Lung (tissue), 13 donors: ENCODE measurements around the gene ANGPTL4. TPM values are rescaled to one million over a fixed set of nuclear protein-coding genes. Genes with fewer than 3 reads are reported as not detected.
A peak's percentile ranks its signal among the peaks of the same experiment; 100 is the strongest.

Source experiments
- ATAC-seq: fragments of 200-7000 bp; cut with Tn5 transposase; one replicate; pipeline ENCODE4 v1.9.1; 2020; ENCODE audit warnings: moderate number of reproducible peaks; ENCODE audit not compliant: insufficient read depth, low FRiP score
- DNase-seq, 3 donors: peaks; one replicate each; pipeline ENCODE4 v3.0.0-alpha.2; 2013 to 2017
- H3K27ac ChIP-seq, 2 donors: one replicate each; pipeline ENCODE4 v1.5.1; 2013; ENCODE audit warnings: mild to moderate bottlenecking in 2 of 2, moderate library complexity in 2 of 2, control low read depth in 1 of 2, inconsistent platforms in 1 of 2, low read depth in 1 of 2, low read length in 1 of 2
- H3K27me3 ChIP-seq, 3 donors: one replicate each; pipeline ENCODE4 v1.5.1; 2013; ENCODE audit warnings: low read length in 2 of 3; ENCODE audit not compliant: control insufficient read depth in 3 of 3, insufficient read depth in 3 of 3
- H3K36me3 ChIP-seq, 4 donors: one replicate each; pipeline ENCODE4 v1.5.1; 2013; ENCODE audit warnings: low read length in 4 of 4, mild to moderate bottlenecking in 1 of 4, moderate library complexity in 1 of 4; ENCODE audit not compliant: control insufficient read depth in 4 of 4, insufficient read depth in 4 of 4
- H3K4me1 ChIP-seq, 5 donors: one replicate each; pipeline ENCODE4 v1.5.1; 2013; ENCODE audit warnings: low read length in 5 of 5, mild to moderate bottlenecking in 2 of 5, moderate library complexity in 1 of 5; ENCODE audit not compliant: control insufficient read depth in 5 of 5, insufficient read depth in 5 of 5
- H3K4me3 ChIP-seq: one replicate; pipeline ENCODE4 v1.5.1; 2013; ENCODE audit warnings: mild to moderate bottlenecking, control low read depth, moderate library complexity
- H3K9ac ChIP-seq, 2 donors: one replicate each; pipeline ENCODE4 v1.5.1; 2013; ENCODE audit warnings: low read length in 2 of 2, control low read depth in 1 of 2; ENCODE audit not compliant: insufficient read depth in 1 of 2
- H3K9me3 ChIP-seq, 4 donors: one replicate each; pipeline ENCODE4 v1.5.1; 2013; ENCODE audit warnings: low read length in 3 of 4, mild to moderate bottlenecking in 1 of 4, moderate library complexity in 1 of 4; ENCODE audit not compliant: control insufficient read depth in 4 of 4, insufficient read depth in 3 of 4
- CTCF ChIP-seq: IDR thresholded peaks from 2 replicates; pipeline ENCODE4 v1.5.1; 2012; ENCODE audit warnings: mild to moderate bottlenecking; ENCODE audit errors: control extremely low read depth, extremely low read depth
- WGBS, 2 donors: extraction: QIAGEN DNeasy Blood & Tissue Kit; methylation state at CpG; one replicate each; pipeline ENCODE4 v1.1.7; 2013; 5-methylcytosine and 5-hydroxymethylcytosine counted together
- polyA plus RNA-seq, 2 donors: library from polyadenylated mRNA; stranded (reverse); fragments of 200-250 nt; gene quantifications; one replicate each; pipeline ENCODE4 v1.2.1, GENCODE V29; 2013
- small RNA-seq: library from RNA; depleted of rRNA; stranded (forward); fragments of <200 nt; gene quantifications from one replicate; pipeline ENCODE3, GENCODE V24; 2014; ENCODE audit warnings: low replicate concordance
- total RNA-seq, 2 donors: library from RNA; depleted of rRNA in 1 of 2; stranded (reverse); fragments of >200 nt in 1 of 2; gene quantifications; one replicate each; pipeline ENCODE4 v1.2.1, GENCODE V29; 2014 to 2021
- donor health status: control.
- donor health status: control.
- donor health status: Bipolar disorder and iron deficiency.
- donor health status: healthy.
- donor health status: DM: yes; HTN: yes; CAD: no.

ANGPTL4 gene
- total and polyA plus RNA-seq, 4 donors: 4.4 to 96.3 (median 12.6) TPM

GRCh38 chr19:8416796-8417195 lies 52.8 kb downstream of the ANGPTL4 start:
- DNase-seq (no peak), ATAC-seq (no peak)
- Histone ChIP-seq H3K27me3 (no peaks in the 10 kb centered on the region), H3K9me3 (no peaks in the 10 kb centered on the region), H3K27ac (no peak overlapping the region), H3K4me3 (no peak overlapping the region), H3K9ac (no peak overlapping the region), H3K4me1 (peaks cover 0 to 7% (median 0%) of the 10 kb centered on the region in 5 donors), H3K36me3 (peaks cover 0 to 3% (median under 1%) of the 10 kb centered on the region in 4 donors)
- no peak for TF ChIP-seq CTCF
- WGBS, 2 donors: 78 to 93% methylated on average over 4 of the region's 4 CpGs

GRCh38 chr19:8421484-8422461 lies 57.8 kb downstream of the ANGPTL4 start:
- peaks cover 0 to 16% (median 3%) of the 10 kb centered on the region in 4 donors for H3K36me3 ChIP-seq
- H3K27me3 ChIP-seq: no peaks in the 10 kb centered on the region
- DNase-seq (no peak), ATAC-seq (no peak)
- no peak overlapping the region for H3K27ac ChIP-seq
- H3K9ac ChIP-seq: no peak overlapping the region
- no peak for TF ChIP-seq CTCF
- peaks cover 0 to 10% (median 0%) of the 10 kb centered on the region in 5 donors for H3K4me1 ChIP-seq
- H3K4me3 ChIP-seq: no peak overlapping the region
- 92 to 93% methylated on average over 28 of the region's 28 CpGs for WGBS, 2 donors
- no peaks in the 10 kb centered on the region for H3K9me3 ChIP-seq

- H3K9ac ChIP-seq: no peak overlapping the region
- no peaks in the 10 kb centered on the region for H3K27me3 ChIP-seq
- ATAC-seq (peak; percentile 91), DNase-seq (peak; percentile 57 to 76 (median 69))
- H3K4me1 ChIP-seq: peaks cover 0 to 9% (median 0%) of the 10 kb centered on the region in 5 donors
- WGBS, 2 donors: 34 to 35% methylated on average over 9 of the region's 9 CpGs
- peaks cover 0 to 18% (median 3%) of the 10 kb centered on the region in 4 donors for H3K36me3 ChIP-seq
- no peaks in the 10 kb centered on the region for H3K9me3 ChIP-seq
- TF ChIP-seq CTCF: no peak
- peak overlapping the region; percentile 83 to 91 for H3K27ac ChIP-seq
- no peak overlapping the region for H3K4me3 ChIP-seq
Observed at GRCh38 chr19:8423817-8424223, 59.9 kb downstream of the ANGPTL4 start.

Small RNA genes within 50 kb of the gene (small RNA-seq; reads per million reads assigned to genes)
- gene MIR4999: 0.06 reads per million

Other genes with a start within 250 kb of the ANGPTL4 start
- 10 to 100 TPM in 1 of 2 donors, 1 to 10 TPM in 1; 2.8 to 26.4 TPM for gene FBN3, start 214.6 kb upstream of the ANGPTL4 start, total RNA-seq
- 1 to 10 TPM in 1 of 2 donors, under 1 TPM in 1; 0.32 to 1.4 TPM for gene FBN3, start 214.6 kb upstream of the ANGPTL4 start, polyA plus RNA-seq
- 10 to 100 TPM; 65.1 to 67.8 TPM for gene CERS4, start 154.8 kb upstream of the ANGPTL4 start, total RNA-seq
- gene CERS4, start 154.8 kb upstream of the ANGPTL4 start, polyA plus RNA-seq: 10 to 100 TPM; 30.7 to 43.6 TPM
- 10 to 100 TPM; 19.1 to 53.8 TPM for gene CD320, start 55.8 kb upstream of the ANGPTL4 start, total RNA-seq
- gene CD320, start 55.8 kb upstream of the ANGPTL4 start, polyA plus RNA-seq: 10 to 100 TPM; 38.6 to 55.6 TPM
- gene NDUFA7, start 42.8 kb upstream of the ANGPTL4 start, total RNA-seq: 10 to 100 TPM; 10.6 to 54.1 TPM
- 100 to 1,000 TPM; 119 to 239 TPM for gene NDUFA7, start 42.8 kb upstream of the ANGPTL4 start, polyA plus RNA-seq
- 1,000 to 10,000 TPM in 1 of 2 donors, 100 to 1,000 TPM in 1; 847 to 1,744 TPM for gene RPS28, start 42.7 kb upstream of the ANGPTL4 start, total RNA-seq
- gene RPS28, start 42.7 kb upstream of the ANGPTL4 start, polyA plus RNA-seq: 1,000 to 10,000 TPM in 1 of 2 donors, 100 to 1,000 TPM in 1; 588 to 1,897 TPM
- 10 to 100 TPM; 24.2 to 42.3 TPM for gene KANK3, start 20.9 kb upstream of the ANGPTL4 start, total RNA-seq
- 10 to 100 TPM; 24.0 to 29.1 TPM for gene KANK3, start 20.9 kb upstream of the ANGPTL4 start, polyA plus RNA-seq
- gene RAB11B, start 26.2 kb downstream of the ANGPTL4 start, total RNA-seq: 100 to 1,000 TPM; 139 to 148 TPM
- gene RAB11B, start 26.2 kb downstream of the ANGPTL4 start, polyA plus RNA-seq: 100 to 1,000 TPM in 1 of 2 donors, 10 to 100 TPM in 1; 91.1 to 104 TPM
- 10 to 100 TPM; 26.7 to 62.1 TPM for gene MARCHF2, start 49.1 kb downstream of the ANGPTL4 start, total RNA-seq
- 10 to 100 TPM; 33.6 to 81.5 TPM for gene MARCHF2, start 49.1 kb downstream of the ANGPTL4 start, polyA plus RNA-seq
- 100 to 1,000 TPM; 133 to 194 TPM for gene HNRNPM, start 80.8 kb downstream of the ANGPTL4 start, total RNA-seq
- 100 to 1,000 TPM in 1 of 2 donors, 10 to 100 TPM in 1; 53.7 to 243 TPM for gene HNRNPM, start 80.8 kb downstream of the ANGPTL4 start, polyA plus RNA-seq
- gene PRAM1, start 138.5 kb downstream of the ANGPTL4 start, total RNA-seq: 10 to 100 TPM in 1 of 2 donors, 1 to 10 TPM in 1; 8.2 to 18.8 TPM
- gene PRAM1, start 138.5 kb downstream of the ANGPTL4 start, polyA plus RNA-seq: 10 to 100 TPM; 21.3 to 22.8 TPM
- gene ZNF414, start 150.0 kb downstream of the ANGPTL4 start, total RNA-seq: 10 to 100 TPM; 17.7 to 35.7 TPM
- gene ZNF414, start 150.0 kb downstream of the ANGPTL4 start, polyA plus RNA-seq: 10 to 100 TPM; 26.2 to 32.8 TPM
- 100 to 1,000 TPM in 1 of 2 donors, 10 to 100 TPM in 1; 23.4 to 100 TPM for gene MYO1F, start 213.3 kb downstream of the ANGPTL4 start, total RNA-seq
- 100 to 1,000 TPM in 1 of 2 donors, 10 to 100 TPM in 1; 46.1 to 127 TPM for gene MYO1F, start 213.3 kb downstream of the ANGPTL4 start, polyA plus RNA-seq
- gene ADAMTS10, start 246.6 kb downstream of the ANGPTL4 start, total RNA-seq: 10 to 100 TPM; 13.1 to 44.1 TPM
- gene ADAMTS10, start 246.6 kb downstream of the ANGPTL4 start, polyA plus RNA-seq: 10 to 100 TPM in 1 of 2 donors, 1 to 10 TPM in 1; 9.1 to 17.5 TPM